ENCODE data around the gene GALNT6.
"Not testable (repeated sequence)": the region's sequence is repeated elsewhere in the genome, so short reads cannot be mapped to it uniquely, and the experiment has no call there.

- not testable (repeated sequence) for TF ChIP-seq CTCF (IDR thresholded peaks at IDR 0.05; ENCODE audit: poor library complexity); EZH2phosphoT487 (IDR thresholded peaks at IDR 0.05; ENCODE audit: low read depth, severe bottlenecking, unreplicated experiment); EZH2 (IDR thresholded peaks at IDR 0.05; ENCODE audit: borderline replicate concordance)
Observed at GRCh38 chr12:51318057-51318806, 73.0 kb downstream of the GALNT6 start.

Measured in hepatocyte (in vitro differentiated cells).